WERI-Rb-1 (cell line): Measurements from ENCODE around the gene SBF1.

ENCODE experiments used
- DNase-seq: peaks from one replicate; pipeline ENCODE4 v3.0.0-alpha.2; 2020
- H3K27ac ChIP-seq: fragments of 250-450 bp; sonication (Bioruptor Pico); 2 replicates; pipeline ENCODE4 v1.5.1; 2020; ENCODE audit warnings: mild to moderate bottlenecking, moderate library complexity
- H3K27me3 ChIP-seq: fragments of 250-450 bp; sonication (Bioruptor Pico); 2 replicates; pipeline ENCODE4 v1.5.1; 2021; ENCODE audit warnings: mild to moderate bottlenecking, low read depth, moderate library complexity; ENCODE audit not compliant: insufficient read depth, severe bottlenecking
- H3K36me3 ChIP-seq: fragments of 250-450 bp; sonication (Bioruptor Pico); 2 replicates; pipeline ENCODE4 v1.5.1; 2020; ENCODE audit warnings: mild to moderate bottlenecking, moderate library complexity
- H3K4me3 ChIP-seq: 2 replicates; pipeline ENCODE4 v1.5.1; 2011; ENCODE audit warnings: low read depth, mild to moderate bottlenecking, control low read depth, low read length
- H3K9me3 ChIP-seq: fragments of 250-450 bp; sonication (Bioruptor Pico); 2 replicates; pipeline ENCODE4 v1.5.1; 2021; ENCODE audit warnings: mild to moderate bottlenecking, moderate library complexity; ENCODE audit not compliant: severe bottlenecking
- TF ChIP-seq, protein P1 (sequence below): IDR thresholded peaks from 2 replicates; pipeline ENCODE4 v1.5.1; 2011; ENCODE audit warnings: low read depth, mild to moderate bottlenecking, control low read depth, inconsistent platforms, low read length

SBF1 gene

DNA sequence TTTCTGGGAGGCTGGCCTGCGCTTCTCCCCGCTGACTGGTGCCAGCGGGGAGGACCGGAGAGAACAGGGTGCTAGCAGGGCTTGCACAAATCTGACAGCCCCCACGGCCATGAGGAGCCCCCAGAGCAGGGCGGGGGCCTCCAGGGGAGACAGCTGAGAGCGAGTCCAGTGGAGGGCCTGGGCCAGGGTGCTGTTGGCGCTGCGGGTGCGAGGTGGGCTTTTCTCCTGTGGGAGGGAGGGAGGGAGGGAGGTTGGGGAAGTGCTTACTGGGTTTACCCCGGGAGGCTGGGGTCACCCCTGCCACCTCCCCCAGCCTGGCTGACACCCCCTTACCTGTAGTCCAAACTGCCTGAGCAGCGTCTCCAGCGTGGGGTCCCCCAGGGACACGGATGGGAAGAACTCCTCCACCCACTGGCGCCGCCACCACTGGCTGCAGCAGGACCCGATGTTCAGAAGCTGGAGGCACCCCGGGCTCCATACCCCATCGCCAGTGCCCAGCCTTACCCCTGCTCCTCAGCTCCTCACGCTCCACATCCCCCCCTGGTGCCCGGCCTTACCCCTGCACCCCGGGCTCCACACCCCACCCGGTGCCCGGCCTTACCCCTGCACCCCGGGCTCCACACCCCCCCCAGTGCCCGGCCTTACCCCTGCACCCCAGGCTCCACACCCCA, 28.8 kb upstream of the SBF1 start:
- TF ChIP-seq, protein P1, sequence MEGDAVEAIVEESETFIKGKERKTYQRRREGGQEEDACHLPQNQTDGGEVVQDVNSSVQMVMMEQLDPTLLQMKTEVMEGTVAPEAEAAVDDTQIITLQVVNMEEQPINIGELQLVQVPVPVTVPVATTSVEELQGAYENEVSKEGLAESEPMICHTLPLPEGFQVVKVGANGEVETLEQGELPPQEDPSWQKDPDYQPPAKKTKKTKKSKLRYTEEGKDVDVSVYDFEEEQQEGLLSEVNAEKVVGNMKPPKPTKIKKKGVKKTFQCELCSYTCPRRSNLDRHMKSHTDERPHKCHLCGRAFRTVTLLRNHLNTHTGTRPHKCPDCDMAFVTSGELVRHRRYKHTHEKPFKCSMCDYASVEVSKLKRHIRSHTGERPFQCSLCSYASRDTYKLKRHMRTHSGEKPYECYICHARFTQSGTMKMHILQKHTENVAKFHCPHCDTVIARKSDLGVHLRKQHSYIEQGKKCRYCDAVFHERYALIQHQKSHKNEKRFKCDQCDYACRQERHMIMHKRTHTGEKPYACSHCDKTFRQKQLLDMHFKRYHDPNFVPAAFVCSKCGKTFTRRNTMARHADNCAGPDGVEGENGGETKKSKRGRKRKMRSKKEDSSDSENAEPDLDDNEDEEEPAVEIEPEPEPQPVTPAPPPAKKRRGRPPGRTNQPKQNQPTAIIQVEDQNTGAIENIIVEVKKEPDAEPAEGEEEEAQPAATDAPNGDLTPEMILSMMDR, result 0 out of 2 replicates have a peak, but pooled peaks have one; percentile 20
- no peaks in the 10 kb centered on the region for H3K27me3 ChIP-seq
- H3K9me3 ChIP-seq, result no peaks in the 10 kb centered on the region
- H3K4me3 ChIP-seq, result no peak overlapping the region
- H3K27ac ChIP-seq, result no peak overlapping the region
- no peak for DNase-seq
- H3K36me3 ChIP-seq, result peaks cover 32% of the 10 kb centered on the region

DNA sequence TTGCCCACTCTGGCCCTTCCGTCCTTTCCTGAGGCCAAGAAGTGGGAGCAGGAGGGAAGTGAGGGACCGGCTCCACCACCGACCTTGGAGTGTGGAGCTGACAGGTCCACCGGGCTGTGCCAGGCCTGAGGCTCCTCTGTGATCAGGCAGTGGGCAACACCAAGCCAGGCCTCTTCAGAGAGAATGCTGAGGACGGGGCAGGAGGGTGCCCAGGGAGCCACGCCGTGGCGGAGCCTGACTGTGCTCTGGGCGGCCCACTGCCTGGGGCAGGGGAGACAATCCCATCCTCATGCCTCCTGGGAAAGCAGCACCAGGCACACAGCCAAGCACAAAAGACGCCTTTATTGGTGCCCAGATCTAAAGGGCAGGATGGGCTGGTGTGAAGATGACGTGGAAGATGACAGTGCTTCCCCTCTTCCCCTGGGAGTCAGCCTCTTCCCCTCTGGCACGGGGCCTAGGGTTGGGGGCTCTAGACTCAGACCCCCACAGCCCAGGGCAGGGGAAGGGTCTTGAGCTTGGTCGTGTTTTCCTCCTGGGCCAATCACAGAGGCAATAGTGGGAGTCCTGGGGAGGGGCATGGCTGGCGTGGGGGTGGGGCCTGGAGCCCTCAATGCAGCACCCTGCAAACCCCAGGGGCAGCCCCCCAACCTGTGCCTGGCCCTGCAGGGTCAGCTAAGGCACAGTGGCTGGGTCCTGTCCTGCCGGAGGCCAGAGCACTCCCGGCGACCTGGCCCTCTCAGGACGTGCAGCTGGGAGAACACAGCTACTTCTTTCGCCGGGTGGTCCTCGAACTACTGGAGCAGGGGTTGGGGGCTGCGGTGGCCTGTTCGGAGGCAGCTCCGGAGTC, 28.0 kb upstream of the SBF1 start:
- Histone ChIP-seq H3K27ac (no peak overlapping the region), H3K9me3 (no peaks in the 10 kb centered on the region), H3K36me3 (peaks cover 32% of the 10 kb centered on the region), H3K27me3 (no peaks in the 10 kb centered on the region), H3K4me3 (no peak overlapping the region)
- no peak for DNase-seq
- TF ChIP-seq, protein P1, result no peak

DNA sequence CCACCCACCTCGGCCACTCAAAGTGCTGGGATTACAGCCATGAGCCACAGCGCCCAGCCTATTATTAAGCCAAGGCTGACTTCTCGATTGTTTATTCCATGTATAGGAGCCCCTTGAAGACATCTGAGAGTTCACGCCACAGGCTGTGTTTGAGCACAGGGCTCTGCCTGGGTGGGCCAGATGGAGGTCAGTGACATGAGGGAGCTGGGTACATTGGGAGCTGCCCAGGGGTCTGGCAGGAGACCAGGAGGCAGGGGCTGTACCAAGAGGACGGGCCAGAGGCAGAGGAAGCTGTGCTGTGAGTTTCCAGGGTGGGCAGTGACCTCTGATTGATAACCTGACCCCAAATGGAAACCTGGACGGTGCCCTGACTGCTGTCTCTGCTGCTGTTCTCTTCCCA, 27.3 kb upstream of the SBF1 start:
- TF ChIP-seq, protein P1, result no peak

DNA sequence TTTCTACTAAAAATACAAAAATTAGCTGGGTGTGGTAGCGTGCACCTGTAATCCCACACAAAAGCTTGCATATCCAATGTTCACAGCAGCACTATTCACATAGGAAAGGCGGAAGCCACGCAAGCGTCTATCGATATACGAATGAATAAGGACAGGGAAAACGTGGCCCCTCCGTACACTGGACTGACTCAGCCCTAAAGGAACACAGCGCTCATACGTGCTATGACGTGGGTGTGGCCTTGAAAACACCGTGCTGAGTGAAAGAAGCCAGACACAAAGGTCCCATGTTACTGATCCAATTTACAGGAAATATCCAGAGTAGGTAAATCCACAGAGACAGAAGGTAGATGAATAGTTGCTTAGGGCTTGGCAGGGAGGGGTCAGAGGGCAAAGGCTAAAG, 25.6 kb upstream of the SBF1 start:
- Histone ChIP-seq H3K27me3 (no peaks in the 10 kb centered on the region), H3K4me3 (no peak overlapping the region), H3K27ac (no peak overlapping the region), H3K36me3 (peaks cover 24% of the 10 kb centered on the region), H3K9me3 (no peaks in the 10 kb centered on the region)
- no peak for DNase-seq
- TF ChIP-seq, protein P1, result no peak

More for the DNA sequence above, 27.3 kb upstream of the SBF1 start:
- peaks cover 32% of the 10 kb centered on the region for H3K36me3 ChIP-seq
- no peaks in the 10 kb centered on the region for H3K27me3 ChIP-seq
- no peak for DNase-seq
- no peak overlapping the region for H3K27ac ChIP-seq
- no peaks in the 10 kb centered on the region for H3K9me3 ChIP-seq
- no peak overlapping the region for H3K4me3 ChIP-seq

DNA sequence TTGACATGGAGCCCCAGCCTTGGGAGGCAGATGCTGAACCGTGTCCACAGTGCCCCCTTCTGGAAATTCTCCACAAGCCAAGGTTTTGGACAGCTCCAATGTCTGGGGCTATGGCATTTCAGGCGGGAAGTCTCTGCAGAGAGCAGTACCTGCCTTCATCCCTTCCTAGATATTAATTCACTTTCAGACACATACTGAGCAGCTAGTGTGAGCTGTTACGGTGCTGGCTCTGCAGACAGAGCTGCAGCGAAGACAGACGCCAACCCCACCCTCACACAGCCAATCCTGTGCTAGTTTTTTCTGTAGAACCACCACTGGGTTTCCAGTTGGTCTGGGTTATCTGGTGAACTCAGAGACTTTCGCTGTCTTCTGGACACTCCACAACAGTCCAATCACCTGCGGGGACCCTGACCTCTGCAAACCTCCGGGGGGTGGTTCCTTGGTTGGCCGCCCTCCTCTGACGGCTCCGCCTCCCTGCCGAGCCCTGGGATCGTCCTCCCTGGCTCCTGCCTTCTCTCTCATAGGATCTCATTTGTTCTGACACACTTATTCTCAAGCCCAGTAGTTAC, 23.6 kb upstream of the SBF1 start:
- DNase-seq, result peak; percentile 85

More for the DNA sequence above, 23.6 kb upstream of the SBF1 start:
- H3K4me3 ChIP-seq, result peak overlapping the region; percentile 29
- TF ChIP-seq, protein P1, result peak; percentile 78
- H3K27me3 ChIP-seq, result no peaks in the 10 kb centered on the region
- H3K9me3 ChIP-seq, result no peaks in the 10 kb centered on the region
- H3K36me3 ChIP-seq, result peaks cover 12% of the 10 kb centered on the region; the same call in 1 of the 2 replicates
- H3K27ac ChIP-seq, result peak overlapping the region; percentile 58
